Prostate gland (tissue), 2 donors: ENCODE measurements around the gene GRID1. TPM values are rescaled to one million over a fixed set of nuclear protein-coding genes. Genes with fewer than 3 reads are reported as not detected.

Experiments used
- DNase-seq: peaks from one replicate; pipeline ENCODE4 v3.0.0-alpha.2; 2019; ENCODE audit warnings: low spot score
- H3K27ac ChIP-seq, 2 donors: fragments of 200-600 bp; sonication (generic); 2 replicates each; pipeline ENCODE4 v1.5.1; 2017 to 2019
- H3K27me3 ChIP-seq: fragments of 200-600 bp; sonication (generic); replicated peaks from 2 replicates; pipeline ENCODE4 v1.5.1; 2019; ENCODE audit not compliant: insufficient read depth
- H3K36me3 ChIP-seq, 2 donors: fragments of 200-600 bp; sonication (generic); 1 replicate in 1 of 2; 2 replicates in 1 of 2; pipeline versions ENCODE4 v1.5.1 to v1.8.1; 2017 to 2019
- H3K4me1 ChIP-seq: fragments of 200-600 bp; sonication (generic); replicated peaks from 2 replicates; pipeline ENCODE4 v1.5.1; 2019
- H3K4me3 ChIP-seq, 2 donors: fragments of 200-600 bp; sonication (generic); 2 replicates each; pipeline ENCODE4 v1.5.1; 2017 to 2019
- H3K9me3 ChIP-seq: fragments of 200-600 bp; sonication (generic); 2 replicates; pipeline ENCODE4 v1.5.1; 2017
- POLR2A ChIP-seq: fragments of 450-650 bp; IDR thresholded peaks from one replicate; pipeline ENCODE4 v1.6.1; 2016; ENCODE audit warnings: antibody characterized with exemption, mild to moderate bottlenecking
- POLR2AphosphoS5 ChIP-seq: sonication (generic); formaldehyde crosslinking; IDR thresholded peaks from one replicate; pipeline ENCODE4 v1.6.1; 2017; ENCODE audit warnings: antibody characterized with exemption
- WGBS: methylation state at CpG from one replicate; pipeline ENCODE4 v1.1.5; 2018; 5-methylcytosine and 5-hydroxymethylcytosine counted together
- intact Hi-C: fragments of 100-400 bp; cut with DNase I; formaldehyde crosslinking; loops from one replicate; pipeline ENCODE4 v1.14.2; 2022
- total RNA-seq, 2 donors: library from RNA; depleted of rRNA; stranded (reverse); fragments of >200 nt; gene quantifications; one replicate each; pipeline ENCODE4 v1.1.0, GENCODE V29; 2016
- TF ChIP-seq, protein P1 (sequence below), 4 experiments: fragments of 200-600 bp in 2 of 4; fragments of 450-650 bp in 2 of 4; sonication (generic) in 2 of 4; IDR thresholded peaks; 1 replicate in 3 of 4; 2 replicates in 1 of 4; pipeline ENCODE4 v1.5.1; 2016 to 2019; ENCODE audit warnings: antibody characterized with exemption in 4 of 4, mild to moderate bottlenecking in 2 of 4, moderate library complexity in 2 of 4

GRID1 gene
- total RNA-seq, 2 donors from 2014 or later = 1.0 to 10.0 TPM

DNA sequence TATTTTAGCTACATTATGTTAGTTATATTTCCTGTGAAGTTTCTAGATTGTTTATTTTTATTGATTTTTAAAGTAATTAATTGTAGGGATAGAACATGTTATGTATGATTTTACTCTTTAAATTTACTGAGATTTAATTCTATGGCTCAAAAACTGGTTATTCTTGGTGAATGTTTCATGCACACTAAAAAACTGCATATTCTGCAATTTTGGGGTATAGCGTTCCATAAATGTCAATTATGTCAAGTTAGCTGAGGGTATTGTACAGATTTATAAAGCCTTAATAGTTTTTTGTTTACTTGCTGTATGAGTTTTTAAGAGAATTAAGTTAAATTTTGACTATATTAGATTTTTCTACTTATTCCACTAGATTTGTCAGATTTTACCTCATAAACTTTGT, 669.7 kb downstream of the GRID1 start:
- 86% methylated on average over 1 of the region's 1 CpG for WGBS
- no peak for TF ChIP-seq POLR2A

DNA sequence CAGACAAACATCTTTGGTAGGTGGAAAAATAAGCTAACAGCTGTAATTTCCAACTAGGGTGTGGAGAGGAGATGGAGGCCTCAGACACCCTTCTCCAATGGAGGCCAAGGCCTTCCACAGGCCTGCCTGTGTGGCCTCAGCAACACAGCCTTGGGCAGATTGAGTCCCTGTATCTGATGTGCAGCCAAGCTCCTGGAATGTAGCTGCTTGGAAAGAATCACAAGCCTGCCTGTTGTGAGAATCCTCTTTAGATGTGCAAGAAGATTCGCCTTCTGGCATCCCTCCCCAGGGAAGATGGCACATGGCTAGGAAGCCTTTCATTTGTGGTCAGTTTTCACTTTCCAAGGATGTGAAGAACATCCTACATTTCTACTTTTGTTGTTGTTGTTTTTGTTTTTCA, 684.0 kb downstream of the GRID1 start:
- DNase-seq = no peak
- Histone ChIP-seq H3K27me3 (no peaks in the 10 kb centered on the region), H3K4me3 (no peak overlapping the region), H3K36me3 (no peaks in the 10 kb centered on the region), H3K27ac (no peak overlapping the region), H3K4me1 (no peaks in the 10 kb centered on the region), H3K9me3 (no peaks in the 10 kb centered on the region)
- intact Hi-C loops = no loop called here
- TF ChIP-seq, protein P1, sequence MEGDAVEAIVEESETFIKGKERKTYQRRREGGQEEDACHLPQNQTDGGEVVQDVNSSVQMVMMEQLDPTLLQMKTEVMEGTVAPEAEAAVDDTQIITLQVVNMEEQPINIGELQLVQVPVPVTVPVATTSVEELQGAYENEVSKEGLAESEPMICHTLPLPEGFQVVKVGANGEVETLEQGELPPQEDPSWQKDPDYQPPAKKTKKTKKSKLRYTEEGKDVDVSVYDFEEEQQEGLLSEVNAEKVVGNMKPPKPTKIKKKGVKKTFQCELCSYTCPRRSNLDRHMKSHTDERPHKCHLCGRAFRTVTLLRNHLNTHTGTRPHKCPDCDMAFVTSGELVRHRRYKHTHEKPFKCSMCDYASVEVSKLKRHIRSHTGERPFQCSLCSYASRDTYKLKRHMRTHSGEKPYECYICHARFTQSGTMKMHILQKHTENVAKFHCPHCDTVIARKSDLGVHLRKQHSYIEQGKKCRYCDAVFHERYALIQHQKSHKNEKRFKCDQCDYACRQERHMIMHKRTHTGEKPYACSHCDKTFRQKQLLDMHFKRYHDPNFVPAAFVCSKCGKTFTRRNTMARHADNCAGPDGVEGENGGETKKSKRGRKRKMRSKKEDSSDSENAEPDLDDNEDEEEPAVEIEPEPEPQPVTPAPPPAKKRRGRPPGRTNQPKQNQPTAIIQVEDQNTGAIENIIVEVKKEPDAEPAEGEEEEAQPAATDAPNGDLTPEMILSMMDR (IDR thresholded peaks at IDR 0.05) = no peak
- TF ChIP-seq POLR2A (no peak), POLR2AphosphoS5 (no peak)
- 100% methylated on average over 1 of the region's 1 CpG for WGBS

More for the DNA sequence above, 669.7 kb downstream of the GRID1 start:
- no peaks in the 10 kb centered on the region for H3K9me3 ChIP-seq
- no peaks in the 10 kb centered on the region for H3K4me1 ChIP-seq
- intact Hi-C loops = no loop called here
- H3K27me3 ChIP-seq = no peaks in the 10 kb centered on the region
- no peaks in the 10 kb centered on the region for H3K36me3 ChIP-seq
- DNase-seq = no peak
- no peak overlapping the region for H3K27ac ChIP-seq
- H3K4me3 ChIP-seq = no peak overlapping the region

DNA sequence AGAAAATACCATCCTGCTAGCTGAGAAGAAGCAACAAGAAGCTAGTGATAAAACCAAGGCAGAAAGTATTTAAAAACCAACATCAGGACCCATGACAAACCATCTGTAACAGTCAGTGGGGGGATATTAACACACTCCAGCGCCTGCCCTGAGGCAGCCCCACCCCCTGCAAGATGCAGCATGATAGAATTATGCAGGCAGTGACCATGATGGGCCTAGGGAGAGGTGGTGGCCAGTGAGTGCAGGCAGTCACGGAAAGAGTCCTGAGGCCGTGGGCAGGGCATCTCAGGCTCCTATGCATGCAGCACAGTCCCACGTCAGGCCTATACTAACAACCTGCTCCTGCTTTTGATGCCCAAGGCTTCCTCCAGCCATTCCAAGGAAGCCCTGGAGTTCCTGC, 686.9 kb downstream of the GRID1 start:
- Histone ChIP-seq H3K9me3 (no peaks in the 10 kb centered on the region), H3K4me3 (no peak overlapping the region), H3K36me3 (no peaks in the 10 kb centered on the region), H3K4me1 (no peaks in the 10 kb centered on the region), H3K27ac (no peak overlapping the region), H3K27me3 (no peaks in the 10 kb centered on the region)
- 74% methylated on average over 4 of the region's 4 CpGs for WGBS
- TF ChIP-seq POLR2AphosphoS5 (no peak), POLR2A (no peak)
- TF ChIP-seq, protein P1 (IDR thresholded peaks at IDR 0.05) = no peak
- intact Hi-C loops = no loop called here
- no peak for DNase-seq

DNA sequence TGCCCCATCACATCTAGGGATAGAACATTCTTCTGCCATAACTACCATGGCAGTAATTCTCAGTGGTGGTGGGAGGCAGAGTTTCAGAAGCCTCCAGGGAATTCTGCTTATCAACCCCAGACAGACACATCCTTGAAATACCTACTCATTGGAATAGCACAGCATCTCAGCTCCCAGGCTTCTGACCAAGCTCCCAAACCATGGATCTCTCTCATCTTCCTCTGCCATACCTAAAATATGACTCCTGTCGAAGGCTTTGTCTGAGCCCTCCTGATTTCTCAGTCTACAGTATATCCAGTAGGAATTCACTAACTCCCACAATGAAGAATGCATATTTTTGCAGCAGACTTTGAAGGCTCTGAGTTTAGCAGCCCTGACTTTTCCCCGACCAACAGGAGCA, 687.5 kb downstream of the GRID1 start:
- Histone ChIP-seq H3K4me3 (no peak overlapping the region), H3K4me1 (no peaks in the 10 kb centered on the region), H3K27ac (no peak overlapping the region), H3K9me3 (no peaks in the 10 kb centered on the region), H3K36me3 (no peaks in the 10 kb centered on the region), H3K27me3 (no peaks in the 10 kb centered on the region)
- DNase-seq = no peak
- TF ChIP-seq POLR2A = no peak
- TF ChIP-seq, protein P1 (IDR thresholded peaks at IDR 0.05) = no peak
- intact Hi-C loops = no loop called here
- WGBS = 86% methylated on average over 2 of the region's 2 CpGs

DNA sequence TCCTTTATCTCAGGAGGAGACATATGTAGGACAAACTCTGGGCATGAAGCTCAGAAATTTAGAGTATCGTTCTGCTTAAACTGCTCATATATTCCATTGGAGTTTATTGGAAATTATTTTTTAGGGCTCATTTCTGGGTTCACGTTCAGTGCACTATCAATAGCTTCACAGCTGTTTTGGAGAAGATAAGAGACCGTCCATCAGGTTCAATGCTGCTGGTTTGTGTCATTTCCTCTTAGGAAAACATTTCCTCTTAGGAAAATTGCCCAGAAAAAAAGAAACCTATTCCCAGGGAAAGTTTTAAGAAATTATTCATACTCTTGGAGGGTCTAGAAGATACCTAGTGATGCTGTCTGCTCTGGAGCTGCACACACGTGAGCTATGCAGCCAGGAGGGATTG, 691.7 kb downstream of the GRID1 start:
- Histone ChIP-seq H3K4me1 (no peaks in the 10 kb centered on the region), H3K27ac (no peak overlapping the region), H3K4me3 (no peak overlapping the region), H3K27me3 (no peaks in the 10 kb centered on the region), H3K9me3 (no peaks in the 10 kb centered on the region), H3K36me3 (no peaks in the 10 kb centered on the region)
- TF ChIP-seq, protein P1 (IDR thresholded peaks at IDR 0.05) = no peak
- TF ChIP-seq POLR2A = no peak
- TF ChIP-seq POLR2AphosphoS5 = no peak
- no peak for DNase-seq
- 73% methylated on average over 4 of the region's 4 CpGs for WGBS
- intact Hi-C loops = no loop called here
